Mesenchymal stem cell (in vitro differentiated cells and primary cell): ENCODE measurements around the gene EFCAB14. TPM values are rescaled to one million over a fixed set of nuclear protein-coding genes. Genes with fewer than 3 reads are reported as not detected.

Source experiments
- DNase-seq: peaks from one replicate; pipeline ENCODE4 v3.0.0-alpha.2; 2013
- H2AFZ ChIP-seq: one replicate; pipeline ENCODE4 v1.6.1; 2013; ENCODE audit warnings: low read depth, mild to moderate bottlenecking, control low read depth, inconsistent platforms, low read length, moderate library complexity
- H2AK5ac ChIP-seq: 2 replicates; pipeline ENCODE4 v1.6.1; 2013; ENCODE audit warnings: low read length, moderate library complexity, mild to moderate bottlenecking, inconsistent platforms; ENCODE audit not compliant: severe bottlenecking
- H2BK120ac ChIP-seq: one replicate; pipeline ENCODE4 v1.6.1; 2013; ENCODE audit warnings: low read depth, mild to moderate bottlenecking, inconsistent platforms, low read length, moderate library complexity
- H2BK12ac ChIP-seq, 2 experiments: one replicate each; pipeline ENCODE4 v1.6.1; 2013; ENCODE audit warnings: inconsistent platforms in 2 of 2, low read length in 2 of 2, mild to moderate bottlenecking in 2 of 2, moderate library complexity in 2 of 2, control low read depth in 1 of 2
- H2BK15ac ChIP-seq: one replicate; pipeline ENCODE4 v1.6.1; 2013; ENCODE audit warnings: mild to moderate bottlenecking, low read depth, inconsistent platforms; ENCODE audit not compliant: poor library complexity, severe bottlenecking
- H2BK5ac ChIP-seq: 2 replicates; pipeline ENCODE4 v1.6.1; 2013; ENCODE audit warnings: low read depth, mild to moderate bottlenecking, low read length, control low read depth, inconsistent platforms; ENCODE audit not compliant: poor library complexity, severe bottlenecking
- H3K14ac ChIP-seq, 2 experiments: one replicate each; pipeline ENCODE4 v1.6.1; 2013; ENCODE audit warnings: inconsistent platforms in 2 of 2, low read length in 2 of 2, control low read depth in 1 of 2, mild to moderate bottlenecking in 1 of 2, moderate library complexity in 1 of 2
- H3K18ac ChIP-seq, 2 experiments: one replicate each; pipeline ENCODE4 v1.6.1; 2013; ENCODE audit warnings: inconsistent platforms in 2 of 2, low read length in 2 of 2, control low read depth in 1 of 2, low read depth in 1 of 2, mild to moderate bottlenecking in 1 of 2
- H3K23ac ChIP-seq, 2 experiments: one replicate each; pipeline ENCODE4 v1.6.1; 2013; ENCODE audit warnings: inconsistent platforms in 2 of 2, low read length in 2 of 2, mild to moderate bottlenecking in 2 of 2, moderate library complexity in 2 of 2, control low read depth in 1 of 2
- H3K27ac ChIP-seq: 2 replicates; pipeline ENCODE4 v1.5.1; 2013; ENCODE audit warnings: mild to moderate bottlenecking, moderate library complexity, low read length, control low read depth, inconsistent platforms; ENCODE audit not compliant: poor library complexity, severe bottlenecking
- H3K27me3 ChIP-seq, 2 experiments: 2 replicates each; pipeline versions ENCODE4 v1.6.1 to v1.7.0; 2013; ENCODE audit warnings: low read length in 2 of 2, mild to moderate bottlenecking in 2 of 2, moderate library complexity in 2 of 2, control low read depth in 1 of 2, inconsistent platforms in 1 of 2; ENCODE audit not compliant: control insufficient read depth in 1 of 2, insufficient read depth in 1 of 2
- H3K36me3 ChIP-seq, 2 experiments: 2 replicates each; pipeline versions ENCODE4 v1.6.1 to v1.7.0; 2013; ENCODE audit warnings: low read length in 2 of 2, control low read depth in 1 of 2, inconsistent platforms in 1 of 2, low read depth in 1 of 2, mild to moderate bottlenecking in 1 of 2; ENCODE audit not compliant: insufficient read depth in 2 of 2, control insufficient read depth in 1 of 2
- H3K4ac ChIP-seq, 2 experiments: one replicate each; pipeline ENCODE4 v1.6.1; 2013; ENCODE audit warnings: inconsistent platforms in 2 of 2, low read length in 2 of 2, mild to moderate bottlenecking in 2 of 2, moderate library complexity in 2 of 2, control low read depth in 1 of 2, low read depth in 1 of 2
- H3K4me1 ChIP-seq: 2 replicates; pipeline ENCODE4 v1.6.1; 2013; ENCODE audit warnings: low read depth, low read length, control low read depth; ENCODE audit not compliant: control insufficient read depth, insufficient read depth
- H3K4me2 ChIP-seq: 2 replicates; pipeline ENCODE4 v1.6.1; 2013; ENCODE audit warnings: low read length, mild to moderate bottlenecking, inconsistent platforms; ENCODE audit not compliant: poor library complexity, severe bottlenecking
- H3K4me3 ChIP-seq, 2 experiments: 2 replicates each; pipeline versions ENCODE4 v1.5.1 to v1.7.0; 2013; ENCODE audit warnings: low read length in 2 of 2, mild to moderate bottlenecking in 2 of 2, control low read depth in 1 of 2, low read depth in 1 of 2; ENCODE audit not compliant: insufficient read depth in 1 of 2
- H3K79me1 ChIP-seq: replicated peaks from 2 replicates; pipeline ENCODE4 v1.6.1; 2013; ENCODE audit warnings: mild to moderate bottlenecking, control low read depth, low read length, inconsistent platforms; ENCODE audit not compliant: poor library complexity, severe bottlenecking
- H3K9ac ChIP-seq: 2 replicates; pipeline ENCODE4 v1.7.0; 2013; ENCODE audit warnings: mild to moderate bottlenecking, low read length, moderate library complexity
- H3K9me3 ChIP-seq: 2 replicates; pipeline ENCODE4 v1.7.0; 2013; ENCODE audit warnings: mild to moderate bottlenecking, low read length; ENCODE audit not compliant: control insufficient read depth
- H4K8ac ChIP-seq: one replicate; pipeline ENCODE4 v1.6.1; 2013; ENCODE audit warnings: inconsistent platforms, mild to moderate bottlenecking, low read length, moderate library complexity
- H4K91ac ChIP-seq: one replicate; pipeline ENCODE4 v1.6.1; 2013; ENCODE audit warnings: mild to moderate bottlenecking, low read length, inconsistent platforms
- WGBS: methylation state at CpG from one replicate; pipeline ENCODE4 v1.1.7; 2013; ENCODE audit warnings: mixed read lengths; 5-methylcytosine and 5-hydroxymethylcytosine counted together
- polyA plus RNA-seq, 2 experiments: library from polyadenylated mRNA; stranded (reverse); fragments of 200-250 nt; gene quantifications; one replicate each; pipeline ENCODE4 v1.2.3, GENCODE V29; 2013

The EFCAB14 gene, protein sequence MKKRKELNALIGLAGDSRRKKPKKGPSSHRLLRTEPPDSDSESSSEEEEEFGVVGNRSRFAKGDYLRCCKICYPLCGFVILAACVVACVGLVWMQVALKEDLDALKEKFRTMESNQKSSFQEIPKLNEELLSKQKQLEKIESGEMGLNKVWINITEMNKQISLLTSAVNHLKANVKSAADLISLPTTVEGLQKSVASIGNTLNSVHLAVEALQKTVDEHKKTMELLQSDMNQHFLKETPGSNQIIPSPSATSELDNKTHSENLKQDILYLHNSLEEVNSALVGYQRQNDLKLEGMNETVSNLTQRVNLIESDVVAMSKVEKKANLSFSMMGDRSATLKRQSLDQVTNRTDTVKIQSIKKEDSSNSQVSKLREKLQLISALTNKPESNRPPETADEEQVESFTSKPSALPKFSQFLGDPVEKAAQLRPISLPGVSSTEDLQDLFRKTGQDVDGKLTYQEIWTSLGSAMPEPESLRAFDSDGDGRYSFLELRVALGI
- 61.1 TPM for polyA plus RNA-seq (2013, experiment 1 of 2)
- 59.2 TPM for polyA plus RNA-seq (2013, experiment 2 of 2)

DNA sequence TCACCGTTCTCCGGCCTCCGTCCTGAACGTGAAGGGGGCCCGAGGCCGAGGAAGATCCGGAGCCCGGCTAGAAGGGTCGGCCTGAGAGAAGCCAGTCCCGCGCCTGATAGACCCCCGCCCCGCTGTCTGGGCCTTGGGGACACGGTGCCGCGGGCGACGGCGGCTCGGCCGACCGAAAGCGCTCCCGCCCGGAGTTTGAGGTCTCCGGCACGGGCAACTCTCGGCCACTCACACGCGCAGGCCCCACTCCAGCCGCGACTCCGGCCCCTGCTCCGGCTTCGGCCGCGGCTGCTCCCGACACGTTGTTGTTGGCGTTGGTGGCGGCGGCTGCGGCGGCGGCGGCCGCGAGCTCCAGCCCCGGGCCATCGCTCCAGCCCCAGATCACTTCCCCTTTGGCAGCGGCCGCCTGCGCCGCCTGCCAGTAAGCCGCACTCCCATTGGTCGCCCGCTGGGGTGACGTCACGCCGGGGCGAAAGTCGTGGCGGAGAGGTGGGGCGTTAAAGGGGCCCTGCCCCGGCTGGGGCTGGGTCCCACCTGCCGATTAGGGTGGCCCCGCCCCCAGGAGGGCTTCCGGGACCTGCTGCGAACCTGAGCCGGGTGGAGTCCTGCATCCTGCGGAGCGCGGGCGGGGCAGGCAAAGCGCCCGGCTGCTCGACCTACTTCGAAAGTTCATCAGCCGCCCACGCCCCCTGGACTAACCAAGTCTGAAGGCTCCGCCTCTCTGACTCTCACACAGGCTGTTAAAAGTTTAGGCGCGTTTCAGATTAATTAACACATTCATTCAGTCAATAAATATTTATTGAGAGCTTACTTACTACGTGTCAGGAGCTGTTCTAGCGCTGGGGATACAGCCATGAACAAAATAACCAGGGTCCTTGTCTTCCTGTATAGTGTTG lies at the start of gene EFCAB14:
Gene EFCAB14, minus strand, starts transcription at position 388 of the 896 bp plus-strand sequence. CDS start 1,027 bp downstream, outside the sequence.
- Histone ChIP-seq H3K23ac (peak within 1 kb of the TSS in 1 of 2 experiments; percentile 46), H3K27ac (no peak within 1 kb of the TSS), H3K9ac (peak within 1 kb of the TSS; percentile 96), H3K14ac (peak within 1 kb of the TSS in 1 of 2 experiments; percentile 73), H3K9me3 (no peaks in the 10 kb centered on the region), H4K91ac (peak within 1 kb of the TSS; percentile 56), H2AK5ac (no peak within 1 kb of the TSS), H4K8ac (peak within 1 kb of the TSS; percentile 95), H3K27me3 (peaks cover 4 to 21% of the 10 kb centered on the region in 2 experiments), H2AFZ (peak within 1 kb of the TSS; percentile 79), H2BK5ac (peak within 1 kb of the TSS; percentile 24), H3K18ac (peak within 1 kb of the TSS; percentile 85 to 90), H3K4me3 (peak within 1 kb of the TSS; percentile 93 to 94), H2BK12ac (peak within 1 kb of the TSS in 1 of 2 experiments; percentile 75), H2BK120ac (no peak within 1 kb of the TSS), H3K79me1 (peaks cover 22% of the 10 kb centered on the region), H2BK15ac (peak within 1 kb of the TSS; percentile 94), H3K4me2 (peak within 1 kb of the TSS; percentile 84), H3K4ac (peak within 1 kb of the TSS; percentile 21 to 83), H3K36me3 (peaks cover 12 to 24% of the 10 kb centered on the region in 2 experiments), H3K4me1 (peaks cover 7% of the 10 kb centered on the region)
- DNase-seq: peak; percentile 88
- WGBS: under 1% methylated on average over 74 of the region's 85 CpGs

DNA sequence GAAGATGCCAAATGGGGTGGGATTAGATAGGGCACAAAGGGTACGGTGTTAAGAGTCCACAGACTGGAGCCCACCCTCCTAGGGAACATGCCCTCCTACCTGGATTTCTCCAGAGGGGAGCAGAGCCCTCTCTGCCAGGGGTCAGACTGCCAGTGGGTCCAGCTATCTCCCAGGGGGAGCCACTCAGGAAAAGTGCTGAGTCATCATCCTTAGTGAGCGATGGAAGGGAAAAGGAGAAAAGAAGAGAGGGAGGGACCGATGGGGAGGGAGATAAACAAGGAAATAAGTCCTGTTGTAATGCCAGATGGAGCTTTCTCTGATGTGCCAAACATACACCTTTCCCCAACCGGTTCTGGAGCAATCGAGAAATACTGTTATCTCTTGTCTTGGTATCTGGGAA lies 49.5 kb upstream of the EFCAB14 start:
- Histone ChIP-seq H4K91ac (no peak overlapping the region), H2AFZ (no peak overlapping the region), H2BK12ac (no peak overlapping the region), H3K27ac (no peak overlapping the region), H3K36me3 (no peaks in the 10 kb centered on the region), H3K9ac (no peak overlapping the region), H3K4me3 (no peak overlapping the region), H2BK15ac (peak overlapping the region; percentile 16), H3K4me2 (no peak overlapping the region), H4K8ac (no peak overlapping the region), H3K14ac (no peak overlapping the region), H3K4ac (no peak overlapping the region), H3K23ac (no peak overlapping the region), H2AK5ac (no peak overlapping the region), H3K27me3 (no peaks in the 10 kb centered on the region), H3K18ac (no peak overlapping the region), H3K4me1 (no peaks in the 10 kb centered on the region), H2BK120ac (no peak overlapping the region), H3K9me3 (peaks cover 18% of the 10 kb centered on the region), H3K79me1 (no peaks in the 10 kb centered on the region), H2BK5ac (no peak overlapping the region)
- DNase-seq: no peak
- WGBS: 96% methylated on average over 5 of the region's 5 CpGs

GRCh38 chr1:46767649-46768282 lies 48.9 kb upstream of the EFCAB14 start:
- DNase-seq: no peak
- Histone ChIP-seq H3K27me3 (no peaks in the 10 kb centered on the region), H3K4me3 (no peak overlapping the region), H2AFZ (no peak overlapping the region), H2BK12ac (no peak overlapping the region), H3K27ac (no peak overlapping the region), H3K79me1 (no peaks in the 10 kb centered on the region), H3K36me3 (no peaks in the 10 kb centered on the region), H3K4ac (no peak overlapping the region), H2BK15ac (no peak overlapping the region), H3K9me3 (peaks cover 18% of the 10 kb centered on the region), H3K23ac (no peak overlapping the region), H4K91ac (no peak overlapping the region), H2BK120ac (no peak overlapping the region), H3K4me2 (no peak overlapping the region), H3K18ac (no peak overlapping the region), H2BK5ac (no peak overlapping the region), H3K14ac (no peak overlapping the region), H3K4me1 (no peaks in the 10 kb centered on the region), H4K8ac (no peak overlapping the region), H2AK5ac (no peak overlapping the region), H3K9ac (no peak overlapping the region)
- WGBS: 74% methylated on average over 3 of the region's 4 CpGs
